Upper lobe of right lung (tissue), 1 donor: Measurements from ENCODE around the gene SDC1. TPM values are rescaled to one million over a fixed set of nuclear protein-coding genes. Genes with fewer than 3 reads are reported as not detected.

Experiments
- ATAC-seq: fragments of 200-7000 bp; cut with Tn5 transposase; one replicate; pipeline ENCODE4 v1.9.1; 2020; ENCODE audit warnings: mild to moderate bottlenecking, moderate library complexity
- DNase-seq: peaks from one replicate; pipeline ENCODE4 v3.0.0-alpha.2; 2020
- H3K27ac ChIP-seq: fragments of 200-600 bp; one replicate; pipeline ENCODE4 v1.8.0; 2022
- H3K27me3 ChIP-seq: fragments of 200-600 bp; one replicate; pipeline ENCODE4 v1.8.0; 2022; ENCODE audit warnings: mild to moderate bottlenecking
- H3K36me3 ChIP-seq: fragments of 200-600 bp; one replicate; pipeline ENCODE4 v1.8.0; 2022
- H3K4me1 ChIP-seq: fragments of 200-600 bp; one replicate; pipeline ENCODE4 v1.8.0; 2022
- H3K4me3 ChIP-seq: fragments of 200-600 bp; one replicate; pipeline ENCODE4 v1.8.0; 2022; ENCODE audit warnings: mild to moderate bottlenecking
- H3K9me3 ChIP-seq: fragments of 200-600 bp; one replicate; pipeline ENCODE4 v1.8.0; 2022
- intact Hi-C: fragments of 100-400 bp; cut with DNase I; formaldehyde crosslinking; loops from one replicate; pipeline ENCODE4 v1.11.0; 2022
- total RNA-seq: library from RNA; stranded (reverse); fragmentation: NEBNext Ultra II Directional; extraction: Animal tissue kit (Norgen Biotek cat#: 25700); gene quantifications from one replicate; pipeline ENCODE4 v1.2.1, GENCODE V29; 2021
- TF ChIP-seq, protein P1 (sequence below): fragments of 200-600 bp; IDR thresholded peaks from one replicate; pipeline ENCODE4 v1.8.0; 2022; ENCODE audit warnings: antibody characterized with exemption
- donor health status: DM: no; HTN: yes; CAD: no; lungs with severe emphysema.

Gene SDC1
- total RNA-seq, 1 donor from 2014 or later: 148 TPM

DNA sequence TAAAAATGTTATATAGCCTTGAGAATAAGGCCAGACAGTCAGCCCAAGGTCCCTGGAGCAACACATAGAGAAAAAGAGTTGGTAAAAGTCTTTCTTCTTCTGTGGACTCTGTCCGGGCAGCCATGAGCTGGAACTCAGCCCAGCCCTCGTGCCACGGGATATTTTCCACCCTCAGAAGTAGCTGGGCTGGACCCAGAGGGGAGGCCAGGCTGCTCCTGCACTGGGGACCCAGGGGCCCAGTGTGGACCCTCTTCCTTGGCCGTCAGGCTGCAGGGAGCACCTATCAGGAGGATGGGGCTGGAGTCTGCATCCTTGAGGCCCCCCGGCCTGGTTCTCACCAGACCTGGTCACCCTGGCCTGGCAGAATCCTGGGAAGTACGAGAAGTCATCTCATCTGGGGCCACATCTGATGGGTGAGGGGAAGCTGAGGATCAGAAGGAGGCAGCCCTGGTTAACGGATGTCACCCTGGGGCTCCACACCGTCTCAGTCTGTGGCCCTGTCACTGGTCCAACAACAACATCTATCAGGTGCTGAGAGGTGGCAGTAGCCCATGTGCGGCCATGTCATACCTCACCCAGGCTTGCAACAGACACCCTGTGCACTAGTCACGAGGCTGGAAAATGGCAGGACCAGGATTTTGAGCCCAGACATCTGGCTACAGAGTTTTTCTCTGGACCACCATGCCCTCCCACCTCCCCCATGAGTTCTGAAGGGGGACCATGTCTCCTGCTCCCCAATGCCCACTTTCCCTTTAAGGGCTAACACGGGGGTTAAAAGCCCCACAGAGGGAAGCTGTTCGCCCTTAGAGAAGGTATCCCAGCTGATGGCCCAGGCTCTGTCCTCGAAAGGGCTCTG is 33.0 kb downstream of the SDC1 start:
- Histone ChIP-seq H3K9me3 (no peaks in the 10 kb centered on the region), H3K4me3 (no peak overlapping the region), H3K27ac (peak overlapping the region; percentile 55), H3K27me3 (no peaks in the 10 kb centered on the region), H3K36me3 (no peaks in the 10 kb centered on the region), H3K4me1 (peaks cover 6% of the 10 kb centered on the region)
- intact Hi-C loops: no loop called here
- TF ChIP-seq, protein P1, sequence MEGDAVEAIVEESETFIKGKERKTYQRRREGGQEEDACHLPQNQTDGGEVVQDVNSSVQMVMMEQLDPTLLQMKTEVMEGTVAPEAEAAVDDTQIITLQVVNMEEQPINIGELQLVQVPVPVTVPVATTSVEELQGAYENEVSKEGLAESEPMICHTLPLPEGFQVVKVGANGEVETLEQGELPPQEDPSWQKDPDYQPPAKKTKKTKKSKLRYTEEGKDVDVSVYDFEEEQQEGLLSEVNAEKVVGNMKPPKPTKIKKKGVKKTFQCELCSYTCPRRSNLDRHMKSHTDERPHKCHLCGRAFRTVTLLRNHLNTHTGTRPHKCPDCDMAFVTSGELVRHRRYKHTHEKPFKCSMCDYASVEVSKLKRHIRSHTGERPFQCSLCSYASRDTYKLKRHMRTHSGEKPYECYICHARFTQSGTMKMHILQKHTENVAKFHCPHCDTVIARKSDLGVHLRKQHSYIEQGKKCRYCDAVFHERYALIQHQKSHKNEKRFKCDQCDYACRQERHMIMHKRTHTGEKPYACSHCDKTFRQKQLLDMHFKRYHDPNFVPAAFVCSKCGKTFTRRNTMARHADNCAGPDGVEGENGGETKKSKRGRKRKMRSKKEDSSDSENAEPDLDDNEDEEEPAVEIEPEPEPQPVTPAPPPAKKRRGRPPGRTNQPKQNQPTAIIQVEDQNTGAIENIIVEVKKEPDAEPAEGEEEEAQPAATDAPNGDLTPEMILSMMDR: no peak
- DNase-seq: no peak
- no peak for ATAC-seq

DNA sequence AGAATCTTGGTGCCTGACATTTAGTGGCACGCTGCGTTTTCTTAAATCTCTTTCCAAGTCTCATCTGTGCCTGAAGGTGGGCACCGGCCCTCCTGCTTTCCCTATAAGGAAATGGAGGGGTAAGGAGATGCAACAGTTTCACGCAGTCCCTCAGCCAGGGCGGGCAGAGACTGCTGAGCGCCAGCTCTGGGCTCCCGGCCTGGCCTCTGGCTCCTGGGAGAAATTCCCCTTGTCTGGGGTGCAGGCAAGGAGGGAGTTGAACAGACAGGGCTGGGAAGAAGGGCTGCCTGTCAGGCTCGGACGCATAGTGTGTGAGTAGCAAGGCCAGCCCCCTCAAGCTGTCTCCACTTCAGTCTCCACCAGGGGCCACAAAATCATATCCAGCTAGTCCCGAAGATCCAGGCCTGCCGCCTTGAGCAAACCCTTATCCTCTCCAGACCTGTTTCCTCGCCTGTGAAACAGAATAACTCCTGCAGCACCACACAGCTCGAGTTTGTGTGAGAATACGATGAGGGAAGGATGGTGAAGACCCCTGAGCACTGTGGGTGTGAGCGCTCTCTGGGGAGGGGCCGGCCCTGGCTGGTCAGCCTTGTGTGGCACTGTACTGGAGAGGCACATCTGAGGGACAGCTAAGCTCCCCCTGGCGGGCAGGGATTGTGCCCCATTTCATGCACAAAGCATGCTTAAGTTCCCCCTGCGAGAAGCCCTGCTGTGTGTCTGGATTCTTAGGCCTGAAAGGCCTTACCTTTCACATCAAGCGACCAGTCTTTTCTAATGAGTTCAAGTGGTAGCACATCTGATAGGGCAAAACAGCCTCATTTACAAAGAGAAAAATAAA is 33.8 kb downstream of the SDC1 start:
- intact Hi-C loops: no loop called here
- Histone ChIP-seq H3K27me3 (no peaks in the 10 kb centered on the region), H3K9me3 (no peaks in the 10 kb centered on the region), H3K4me1 (peaks cover 11% of the 10 kb centered on the region), H3K27ac (peak overlapping the region; percentile 6), H3K36me3 (no peaks in the 10 kb centered on the region), H3K4me3 (no peak overlapping the region)
- DNase-seq: no peak
- peak; percentile 14 for ATAC-seq
- TF ChIP-seq, protein P1: no peak

DNA sequence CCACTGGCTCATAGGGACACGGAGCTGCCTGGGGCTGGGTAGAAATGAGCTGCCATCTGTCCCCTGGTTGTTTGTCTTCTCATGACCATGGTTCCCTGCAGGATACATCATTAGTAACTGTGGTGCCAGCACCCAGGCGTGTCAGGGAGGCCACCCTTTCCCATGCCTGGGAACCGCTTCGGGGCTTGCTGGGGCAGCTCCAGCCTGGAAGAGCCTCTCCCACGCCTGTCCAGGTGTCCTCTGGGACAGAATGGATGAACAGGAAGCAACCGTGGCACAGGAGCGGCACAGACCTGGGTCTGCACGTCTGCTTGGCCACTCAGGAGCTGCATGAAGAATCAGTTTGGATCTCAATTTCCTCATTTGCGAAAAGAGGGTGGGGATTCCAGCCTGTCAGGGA is 34.8 kb downstream of the SDC1 start:
- H3K9me3 ChIP-seq: no peaks in the 10 kb centered on the region
- H3K27me3 ChIP-seq: no peaks in the 10 kb centered on the region
- TF ChIP-seq, protein P1: no peak
- no peak overlapping the region for H3K27ac ChIP-seq
- H3K4me3 ChIP-seq: no peak overlapping the region
- intact Hi-C loops: no loop called here
- peaks cover 18% of the 10 kb centered on the region for H3K4me1 ChIP-seq
- no peaks in the 10 kb centered on the region for H3K36me3 ChIP-seq
- ATAC-seq: no peak
- no peak for DNase-seq

- H3K27me3 ChIP-seq: no peaks in the 10 kb centered on the region
- H3K4me3 ChIP-seq: no peak overlapping the region
- DNase-seq (no peak), ATAC-seq (no peak)
- H3K36me3 ChIP-seq: no peaks in the 10 kb centered on the region
- TF ChIP-seq, protein P1: no peak
- H3K27ac ChIP-seq: no peak overlapping the region
- intact Hi-C loops: no loop called here
- H3K9me3 ChIP-seq: no peaks in the 10 kb centered on the region
- H3K4me1 ChIP-seq: peaks cover 25% of the 10 kb centered on the region
These were observed 35.5 kb downstream of the SDC1 start for GRCh38 chr2:20189299-20189931.

DNA sequence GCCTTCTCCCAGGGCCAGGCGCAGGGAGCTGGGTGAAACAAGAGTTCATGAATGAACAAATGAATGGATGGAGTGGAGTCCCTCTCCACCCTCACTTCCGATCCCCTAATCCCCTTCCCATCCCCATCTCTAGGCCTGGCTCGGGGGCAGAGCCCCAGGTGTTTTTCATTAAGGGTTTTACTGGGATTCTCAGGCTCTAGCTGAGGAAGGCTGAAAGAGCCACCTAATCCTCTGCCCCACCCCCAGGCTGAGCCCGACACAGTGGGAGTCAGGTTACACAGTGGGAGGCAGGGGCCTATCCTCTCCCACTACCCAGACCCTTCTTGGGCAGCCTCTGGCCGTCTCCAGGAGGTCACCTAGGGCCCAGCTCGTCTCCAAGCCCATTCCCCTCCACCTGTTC is 36.1 kb downstream of the SDC1 start:
- no peak overlapping the region for H3K4me3 ChIP-seq
- no peaks in the 10 kb centered on the region for H3K27me3 ChIP-seq
- H3K36me3 ChIP-seq: no peaks in the 10 kb centered on the region
- TF ChIP-seq, protein P1: no peak
- no peaks in the 10 kb centered on the region for H3K9me3 ChIP-seq
- no peak overlapping the region for H3K27ac ChIP-seq
- intact Hi-C loops: no loop called here
- no peak for DNase-seq
- H3K4me1 ChIP-seq: peaks cover 26% of the 10 kb centered on the region
- no peak for ATAC-seq
